Esophagus muscularis mucosa (tissue), 4 donors: ENCODE measurements around the gene GNAO1.

Experiments
- CTCF ChIP-seq, 3 experiments: fragments of 200-600 bp in 2 of 3; fragments of 450-650 bp in 1 of 3; sonication (generic) in 2 of 3; IDR thresholded peaks; one replicate each; pipeline ENCODE4 v1.5.1; 2017 to 2019; ENCODE audit warnings: antibody characterized with exemption in 3 of 3, mild to moderate bottlenecking in 2 of 3, moderate library complexity in 1 of 3
- EP300 ChIP-seq: sonication (generic); formaldehyde crosslinking; IDR thresholded peaks from one replicate; pipeline ENCODE4 v1.6.1; 2017; ENCODE audit warnings: antibody characterized with exemption
- POLR2A ChIP-seq: fragments of 450-650 bp; IDR thresholded peaks from one replicate; pipeline ENCODE4 v1.6.1; 2017; ENCODE audit warnings: antibody characterized with exemption, moderate library complexity, mild to moderate bottlenecking, low read depth
- POLR2AphosphoS5 ChIP-seq, 2 donors: sonication (generic); formaldehyde crosslinking; IDR thresholded peaks; one replicate each; pipeline ENCODE4 v1.6.1; 2017; ENCODE audit warnings: antibody characterized with exemption in 2 of 2

DNA sequence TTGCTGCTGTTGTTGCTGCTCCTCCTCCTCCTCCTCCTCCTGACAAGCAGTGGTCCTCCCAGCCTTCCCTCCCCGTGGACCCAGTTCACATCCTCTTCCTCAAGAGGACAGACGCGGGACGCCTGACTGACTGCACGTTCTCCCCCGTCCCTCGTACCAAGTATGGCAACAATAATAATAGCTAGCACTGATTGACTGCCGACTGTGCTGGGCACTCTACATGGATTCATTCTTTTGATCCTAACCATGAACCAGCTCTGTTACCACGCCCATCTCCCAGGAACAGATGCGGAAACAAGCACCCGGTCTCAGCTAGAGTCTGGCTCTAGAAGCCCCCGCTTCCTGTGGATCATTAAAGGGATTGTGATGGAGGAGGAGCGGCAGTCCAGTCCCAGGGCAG is 78.0 kb downstream of the GNAO1 start:
- no peak for TF ChIP-seq CTCF (IDR thresholded peaks at IDR 0.05)
- no peak for TF ChIP-seq POLR2A
- no peak for TF ChIP-seq POLR2AphosphoS5 (IDR thresholded peaks at IDR 0.05)
- TF ChIP-seq EP300: no peak
